AML-193 (cell line): ENCODE measurements around the gene CA10.

Experiments
- DNase-seq, 2 experiments: peaks; one replicate each; lab custom pipeline; 2025; lab: John Stamatoyannopoulos, UW

The CA10 gene

DNA sequence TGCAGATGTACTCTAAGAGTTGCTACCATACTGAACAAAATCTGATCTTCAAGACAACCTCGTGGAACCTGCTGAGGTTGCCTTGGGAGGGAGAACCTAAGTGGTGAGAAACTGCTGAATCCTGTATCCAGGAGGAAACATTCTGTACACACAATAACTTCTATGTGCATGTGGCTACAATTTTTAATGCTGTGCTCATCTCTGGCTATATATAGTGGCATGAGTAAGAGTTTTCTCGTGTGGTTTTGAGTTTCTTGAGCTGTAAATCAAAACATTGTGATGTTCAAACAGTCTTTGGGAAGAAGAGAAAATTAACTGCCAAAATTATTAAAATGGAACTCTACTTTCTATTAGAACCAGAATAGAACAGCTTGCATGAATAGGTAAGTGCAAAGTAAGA is 206.8 kb downstream of the CA10 start:
- no peak for DNase-seq

DNA sequence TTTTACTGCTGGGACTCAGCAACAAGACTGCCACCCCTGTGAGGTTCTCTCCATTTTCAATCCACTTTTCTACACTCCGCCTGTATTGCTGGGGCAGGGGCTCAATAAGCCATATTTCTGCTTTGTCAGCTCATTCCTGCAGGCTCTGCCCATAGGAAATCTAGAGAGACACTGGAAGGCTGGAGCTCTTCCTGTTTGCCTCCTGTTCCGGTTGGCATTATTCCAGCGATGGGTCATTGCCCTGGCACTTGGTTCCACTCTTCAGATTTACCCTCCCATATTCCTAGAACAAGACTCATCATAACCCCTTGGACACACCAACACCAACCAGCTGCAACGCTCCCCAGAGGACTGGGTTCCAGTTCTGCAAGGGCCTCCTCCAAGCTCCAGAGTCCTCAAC is 210.4 kb downstream of the CA10 start:
- no peak for DNase-seq

DNA sequence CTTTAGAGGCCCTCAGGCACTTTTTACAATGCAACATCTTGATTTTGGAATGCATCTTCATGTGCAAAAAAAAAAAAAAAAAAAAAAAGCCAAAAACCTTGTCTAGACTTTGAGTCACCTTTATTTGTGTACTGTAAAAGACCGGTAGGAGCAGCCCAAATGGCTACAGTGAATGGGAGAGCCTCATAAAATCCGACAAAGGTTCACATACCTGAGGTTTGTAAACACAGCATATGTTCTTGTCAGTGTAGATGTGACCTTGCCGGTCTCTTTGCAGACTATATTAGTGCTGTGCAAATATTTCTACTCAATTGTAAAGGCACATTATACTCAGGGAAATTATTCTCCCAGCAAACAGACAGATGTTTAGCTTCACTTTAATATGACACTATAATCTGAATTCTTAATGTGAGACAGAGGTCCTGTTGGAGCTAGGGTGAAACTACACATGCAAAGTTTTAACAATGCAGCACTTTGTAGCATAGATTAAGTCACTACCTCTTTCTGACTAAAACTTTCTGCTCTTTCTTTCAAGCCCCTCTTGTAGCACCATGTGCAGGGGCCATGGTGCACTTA is 211.3 kb downstream of the CA10 start:
- DNase-seq: no peak

DNA sequence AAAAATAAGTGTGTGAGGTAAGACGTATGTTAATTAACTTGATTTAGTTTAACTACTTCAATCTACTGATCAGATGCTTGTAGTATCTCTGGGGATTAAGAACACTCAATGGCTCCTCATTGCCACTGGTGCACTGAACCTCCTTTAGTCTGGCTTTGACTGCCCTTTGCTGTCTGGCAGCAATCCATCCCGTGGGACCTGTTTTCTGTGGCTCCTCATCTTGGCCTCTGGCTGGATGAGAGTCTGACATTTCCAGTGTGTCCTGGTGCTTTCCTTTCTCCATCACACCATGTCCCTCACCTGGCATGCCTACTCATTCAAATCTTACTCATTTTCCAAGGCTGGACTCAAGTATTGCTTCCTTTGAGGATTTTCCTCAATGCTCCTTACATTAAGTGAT is 212.2 kb downstream of the CA10 start:
- no peak for DNase-seq

DNA sequence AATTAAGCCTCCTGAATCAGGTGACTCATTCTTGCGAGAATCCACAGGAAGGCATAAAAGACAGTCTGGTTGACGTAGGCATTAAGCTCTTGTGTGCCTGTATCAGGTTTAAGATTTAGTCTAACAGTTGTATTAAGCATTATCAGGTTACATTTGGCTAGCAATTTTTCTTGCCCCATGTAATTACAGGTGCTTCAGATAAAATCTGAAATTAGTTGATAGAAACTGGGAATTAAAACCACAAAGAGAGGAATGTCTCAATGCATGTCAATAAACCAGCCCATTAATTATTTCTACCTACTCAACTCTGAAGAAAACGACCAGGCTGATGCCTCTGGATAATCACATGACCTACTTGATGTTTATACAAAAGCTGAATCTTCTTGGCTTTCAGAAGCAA is 217.2 kb downstream of the CA10 start:
- DNase-seq: no peak

DNA sequence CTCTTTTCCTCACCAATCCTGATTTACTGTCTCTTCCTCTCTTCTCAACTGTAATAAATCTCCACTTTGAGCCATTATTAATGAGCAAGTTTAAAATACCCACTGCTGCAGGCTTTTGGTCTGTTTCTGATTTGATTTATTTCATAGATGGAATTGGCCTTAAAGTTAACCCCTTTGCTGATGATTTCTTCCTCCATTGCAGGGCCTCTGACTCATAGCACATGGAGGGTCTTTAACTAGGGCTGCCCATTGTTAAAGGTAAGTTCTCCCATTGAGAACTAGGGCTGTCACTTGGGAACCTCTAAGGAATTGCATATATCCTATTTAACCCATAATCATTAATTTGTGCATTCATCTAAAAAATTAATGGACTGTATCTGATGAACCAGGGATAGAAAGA is 221.2 kb downstream of the CA10 start:
- no peak for DNase-seq

DNA sequence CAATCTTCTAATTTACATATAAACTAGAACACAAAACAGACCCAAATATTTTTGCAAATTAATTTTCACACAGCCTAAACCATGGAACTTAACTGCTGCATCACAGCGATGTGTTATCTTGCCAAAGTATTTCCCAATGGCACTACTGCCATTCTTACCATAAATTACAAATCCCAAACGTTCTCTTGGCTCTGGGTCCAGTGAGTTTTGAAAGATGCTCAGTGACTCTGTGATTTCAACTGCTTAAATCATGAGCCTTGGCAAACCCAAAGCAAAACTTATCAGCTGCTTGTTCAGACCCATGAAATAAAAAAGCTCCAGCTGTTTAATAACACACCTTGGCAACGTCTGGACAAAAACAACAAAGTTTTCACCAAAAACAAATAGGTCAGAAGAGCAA is 223.0 kb downstream of the CA10 start:
- no peak for DNase-seq

DNA sequence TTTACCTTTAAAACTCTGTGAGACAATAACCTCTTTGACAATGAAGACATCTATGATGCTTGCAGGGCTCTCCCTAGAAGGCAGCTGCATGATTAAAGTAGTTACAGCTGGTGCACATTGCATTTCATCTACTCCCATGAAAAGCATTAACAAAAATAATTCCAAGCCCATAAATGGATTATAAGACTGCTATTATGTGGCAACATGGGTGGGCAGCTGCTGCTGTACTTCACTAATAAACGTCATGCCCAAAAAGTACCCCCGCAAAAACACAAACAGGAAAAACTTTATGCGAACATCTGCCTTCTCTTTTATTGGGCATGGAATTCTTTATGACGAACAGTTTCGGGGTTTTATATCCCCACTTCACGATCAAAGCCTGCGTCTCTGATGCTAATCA is 224.9 kb downstream of the CA10 start:
- no peak for DNase-seq

DNA sequence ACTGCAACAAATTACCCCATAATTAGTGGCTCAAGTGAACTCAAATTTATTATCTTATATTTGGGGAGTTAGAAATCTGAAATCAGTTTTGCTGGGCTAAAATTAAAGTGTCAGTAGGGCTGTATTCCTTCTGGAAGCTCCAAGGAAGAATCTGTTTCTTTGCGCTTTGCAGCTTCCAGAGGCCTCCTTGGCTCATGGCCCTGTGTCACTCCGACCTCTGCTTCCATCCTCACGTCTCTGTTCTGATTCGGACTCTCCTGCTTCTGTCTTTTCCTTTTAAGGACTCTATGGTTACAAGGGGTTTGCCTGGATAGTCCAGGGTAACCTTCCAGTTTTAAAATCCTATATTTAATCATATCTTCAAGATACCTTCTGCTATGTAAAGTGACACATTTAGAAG is 232.1 kb downstream of the CA10 start:
- DNase-seq: no peak

DNA sequence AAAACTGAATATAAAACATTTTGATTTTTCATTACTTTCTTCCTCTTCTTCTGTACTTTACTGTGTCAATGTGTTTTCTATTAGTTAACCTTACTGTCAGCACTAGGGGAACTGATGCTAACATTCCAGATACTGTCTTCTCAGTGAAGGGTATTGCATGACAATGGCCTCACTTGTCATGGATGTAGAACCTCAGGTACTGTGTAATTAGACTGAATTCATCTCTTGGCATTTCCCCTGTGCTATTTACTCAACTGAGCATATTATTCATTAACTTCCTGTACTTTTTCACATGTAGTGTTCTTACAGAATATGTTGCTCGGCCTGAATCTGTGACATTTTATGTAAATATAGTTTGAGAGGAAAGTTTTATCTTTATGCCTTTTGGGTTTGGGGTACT is 237.0 kb downstream of the CA10 start:
- no peak for DNase-seq

DNA sequence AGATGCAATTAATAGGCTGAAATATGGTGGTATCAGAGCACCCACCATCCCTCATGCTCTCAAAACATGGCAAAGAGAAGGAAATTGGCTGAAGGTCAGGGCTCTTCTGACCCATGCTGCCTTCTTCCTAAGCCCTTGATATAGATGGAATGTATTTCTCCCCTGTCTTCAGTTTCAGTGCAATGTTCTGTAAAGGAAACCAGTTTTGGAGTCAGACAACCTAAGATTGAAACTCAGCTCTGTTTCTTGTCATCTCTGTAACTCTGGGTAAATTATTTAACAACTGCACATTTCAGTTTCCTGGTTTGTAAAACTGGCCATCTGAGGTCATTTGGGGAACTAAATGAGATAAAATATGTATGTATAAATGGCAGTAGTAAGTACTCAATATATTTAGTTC is 243.9 kb downstream of the CA10 start:
- no peak for DNase-seq

DNA sequence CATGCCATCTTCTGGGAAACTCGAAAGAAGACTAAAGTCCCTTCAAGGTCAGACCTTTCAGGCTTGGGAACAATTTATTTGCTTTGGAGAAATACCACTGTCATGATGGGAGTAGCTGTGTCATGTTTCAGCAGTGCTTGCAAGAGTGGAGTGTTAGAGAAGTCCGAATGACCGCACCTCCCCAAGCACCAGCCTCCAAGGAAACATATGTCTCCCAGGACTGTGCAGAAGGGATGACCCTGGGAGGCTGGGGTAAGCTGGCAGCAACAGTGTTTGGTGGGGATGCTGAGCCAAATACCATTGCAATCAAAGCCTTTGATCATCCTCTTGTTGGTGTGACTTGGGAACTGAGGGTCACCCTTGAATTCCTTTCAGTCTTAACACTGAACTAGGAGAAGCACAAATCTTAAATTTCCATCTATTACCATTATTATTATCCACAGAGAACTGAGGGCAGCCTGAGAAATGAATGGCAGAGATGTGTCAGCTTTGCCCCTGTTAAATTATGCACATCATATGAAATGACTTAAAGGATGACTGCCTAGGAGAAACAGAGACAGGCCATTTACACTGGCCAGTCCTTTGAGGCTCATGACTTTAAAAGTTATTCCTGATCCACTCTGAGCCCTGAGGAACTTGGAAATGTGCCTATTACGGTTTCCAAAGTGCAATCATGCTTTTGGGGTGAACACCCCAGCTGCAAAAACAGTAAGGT is 244.9 kb downstream of the CA10 start:
- no peak for DNase-seq

DNA sequence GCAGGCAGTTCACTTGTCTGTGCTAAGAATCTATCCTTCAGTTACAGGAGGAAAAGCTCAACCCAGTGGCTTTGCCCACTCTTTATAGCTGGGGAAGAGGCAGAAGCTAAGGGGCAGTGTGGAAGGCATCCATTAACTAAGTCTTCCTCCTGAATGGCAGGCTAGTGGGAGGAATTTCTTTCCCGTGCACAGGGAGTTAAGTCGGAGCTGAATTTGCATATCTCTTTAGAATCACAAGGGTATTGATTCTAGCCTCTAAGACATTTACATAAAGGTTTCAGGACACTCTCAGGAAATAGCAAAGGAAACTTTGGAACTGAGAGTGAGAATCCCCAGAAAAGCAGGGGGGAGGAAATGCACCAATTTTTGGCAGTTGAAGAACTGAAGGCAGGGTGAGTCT is 245.6 kb downstream of the CA10 start:
- DNase-seq: no peak

DNA sequence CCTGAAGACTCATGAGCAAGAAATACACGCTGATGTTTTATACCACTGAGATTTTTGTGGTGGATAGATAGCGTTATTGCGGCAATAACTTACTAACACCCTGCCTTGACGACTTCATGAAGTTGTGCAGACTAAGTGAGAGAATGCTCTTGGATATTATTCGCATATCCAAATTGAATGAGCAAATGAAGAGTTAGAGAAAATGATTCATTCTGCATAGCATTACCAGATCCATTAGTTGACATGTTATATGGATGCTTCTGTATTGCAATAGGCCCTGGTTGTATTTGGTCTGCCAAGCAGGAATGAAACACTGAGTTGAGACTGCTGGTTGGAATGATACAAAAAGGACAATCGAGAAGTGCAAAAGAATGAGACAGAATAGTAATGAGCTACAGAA is 247.3 kb downstream of the CA10 start:
- no peak for DNase-seq

DNA sequence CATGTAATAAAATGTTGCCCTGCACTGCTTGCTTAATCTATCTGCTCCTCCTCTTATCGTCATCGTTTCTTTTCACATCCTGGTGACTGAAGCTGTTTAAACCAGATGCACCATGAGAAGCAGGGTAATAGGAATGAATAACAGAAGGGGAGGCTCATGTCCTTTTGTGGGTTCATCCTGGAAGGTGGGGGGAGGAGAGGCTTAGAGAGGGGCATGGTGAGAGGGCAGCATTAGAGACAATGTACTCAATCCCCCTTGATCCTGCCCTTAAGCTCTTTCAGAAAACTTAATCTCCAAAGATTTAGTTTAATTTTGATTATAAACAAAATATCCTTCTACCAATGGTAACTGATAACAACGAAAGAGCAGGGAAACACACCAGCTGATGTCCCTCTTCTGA is 248.5 kb downstream of the CA10 start:
- DNase-seq: no peak

DNA sequence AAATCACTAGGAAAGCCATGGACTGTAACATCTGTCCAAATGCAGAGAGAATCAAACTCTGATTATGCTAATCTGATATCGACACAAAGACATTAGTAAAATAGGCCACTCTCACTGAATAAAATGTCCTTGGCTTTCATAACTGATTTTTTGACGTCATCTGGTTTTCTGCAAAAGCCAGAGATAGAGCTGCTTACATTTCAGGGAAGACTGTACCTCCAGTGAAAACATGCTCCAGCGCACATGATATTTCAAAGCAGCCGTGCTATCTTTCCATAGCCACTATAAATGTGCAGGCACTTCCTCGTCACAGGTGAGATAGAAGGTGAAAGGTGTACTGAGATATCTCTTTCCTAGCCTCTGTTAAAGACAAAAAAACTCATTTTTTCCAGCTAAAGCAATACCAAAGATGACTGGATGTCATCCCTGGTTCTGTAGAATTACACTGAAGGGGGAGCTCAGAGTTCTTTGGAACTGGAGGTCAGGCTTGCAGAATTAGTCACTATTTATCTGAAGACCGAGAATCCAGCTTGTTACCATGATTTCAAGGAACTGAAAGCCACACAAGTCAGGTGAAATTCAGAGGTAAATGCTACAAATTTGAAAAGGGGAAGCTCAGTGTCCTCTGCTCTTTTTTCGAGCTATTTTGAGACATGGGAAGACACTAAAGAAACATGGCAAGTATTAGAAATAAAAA is 249.5 kb downstream of the CA10 start:
- DNase-seq: no peak

DNA sequence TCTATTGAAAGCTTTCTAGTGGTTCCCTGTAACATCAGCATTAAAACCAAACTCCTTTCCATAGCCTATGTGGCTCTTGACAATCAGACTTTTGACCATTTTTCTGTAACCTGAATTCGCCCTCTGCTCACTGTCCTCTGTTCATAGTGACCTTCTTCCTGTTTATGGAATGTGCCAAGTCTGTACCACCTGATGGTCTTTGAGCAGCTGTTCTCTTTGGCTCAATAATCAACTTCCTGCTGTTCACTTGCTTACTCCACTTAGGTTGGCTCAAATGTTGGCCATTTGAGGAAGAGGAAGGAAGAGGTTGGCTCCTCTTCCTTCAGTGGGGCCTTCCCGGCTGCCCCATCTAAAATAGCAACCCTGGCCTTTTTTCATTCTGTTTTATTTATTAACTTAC is 251.5 kb downstream of the CA10 start:
- DNase-seq: no peak

DNA sequence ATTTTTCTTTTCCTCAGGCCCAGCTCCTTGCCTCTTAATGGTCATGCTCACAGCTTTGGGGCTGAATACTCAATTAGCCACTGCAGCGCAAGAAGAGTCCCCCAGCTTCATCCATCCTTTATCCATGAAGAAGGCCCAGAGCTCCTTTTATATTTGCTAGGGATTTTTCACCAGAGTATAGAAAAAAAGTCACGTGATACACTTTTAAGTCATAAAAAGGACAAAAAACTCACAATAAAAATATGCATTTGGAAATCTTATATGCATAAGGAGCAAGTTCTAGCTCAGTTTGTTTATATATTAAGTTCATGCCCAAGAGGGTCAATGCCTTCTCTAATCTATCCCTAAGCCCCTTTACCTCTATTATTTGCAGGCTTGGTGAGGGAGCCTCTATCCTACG is 254.1 kb downstream of the CA10 start:
- no peak for DNase-seq

DNA sequence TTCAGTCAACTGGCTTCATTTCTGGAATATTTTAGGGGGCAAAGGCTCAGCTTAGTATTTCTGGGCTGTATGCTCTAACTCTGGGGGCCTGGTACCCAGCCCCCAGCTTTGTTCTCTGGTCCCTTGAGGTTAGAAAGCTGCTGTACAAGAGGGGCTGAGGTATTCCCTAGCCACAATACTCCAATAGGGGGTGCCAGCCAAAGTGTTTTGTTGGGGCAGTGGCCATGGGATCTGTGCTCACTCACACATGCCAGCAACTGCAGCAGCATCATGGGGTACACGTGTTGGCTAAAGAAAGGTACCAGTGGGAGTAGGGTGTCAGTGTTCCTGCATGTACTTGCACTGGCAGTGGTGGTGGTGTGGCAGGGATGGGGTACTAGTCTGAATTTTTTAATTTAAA is 257.3 kb downstream of the CA10 start:
- DNase-seq: no peak

DNA sequence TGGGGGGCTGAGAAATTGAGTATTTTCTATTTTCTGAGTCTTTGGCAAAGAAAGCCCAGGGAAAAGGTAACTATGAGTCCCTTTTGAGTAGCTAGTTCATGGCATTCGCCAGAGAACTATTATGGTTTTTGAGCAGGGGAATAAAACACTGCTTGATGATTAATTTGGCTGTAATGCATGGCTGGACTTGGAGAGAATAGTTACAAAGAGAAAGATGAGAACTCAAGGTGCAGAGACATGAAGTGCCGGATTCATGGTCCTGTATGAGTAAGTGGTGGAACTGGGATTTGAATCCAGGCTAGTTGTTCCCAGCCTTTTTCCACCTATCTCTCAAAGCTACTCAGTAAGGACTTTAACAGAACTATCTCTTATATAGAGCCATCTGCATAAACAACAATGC is 266.6 kb downstream of the CA10 start:
- no peak for DNase-seq

DNA sequence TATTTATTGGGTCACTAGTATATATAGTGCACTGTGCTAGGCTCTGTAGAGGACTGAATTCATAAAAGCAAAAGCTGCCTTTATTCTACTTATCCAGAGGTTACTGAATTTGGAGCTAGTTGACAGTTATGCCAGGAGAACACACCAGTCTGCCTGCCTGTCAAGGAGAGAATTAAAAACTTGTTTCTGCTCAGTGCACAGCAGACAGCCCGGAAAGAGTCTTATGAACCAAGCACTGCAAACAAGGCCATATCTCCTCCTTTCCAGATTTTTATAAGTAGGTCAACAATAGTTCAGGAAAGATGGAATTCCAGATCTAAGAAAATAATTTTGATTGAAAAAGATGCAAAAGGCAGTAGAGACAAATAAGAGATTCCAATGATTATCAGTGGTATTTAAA is 267.8 kb downstream of the CA10 start:
- no peak for DNase-seq

DNA sequence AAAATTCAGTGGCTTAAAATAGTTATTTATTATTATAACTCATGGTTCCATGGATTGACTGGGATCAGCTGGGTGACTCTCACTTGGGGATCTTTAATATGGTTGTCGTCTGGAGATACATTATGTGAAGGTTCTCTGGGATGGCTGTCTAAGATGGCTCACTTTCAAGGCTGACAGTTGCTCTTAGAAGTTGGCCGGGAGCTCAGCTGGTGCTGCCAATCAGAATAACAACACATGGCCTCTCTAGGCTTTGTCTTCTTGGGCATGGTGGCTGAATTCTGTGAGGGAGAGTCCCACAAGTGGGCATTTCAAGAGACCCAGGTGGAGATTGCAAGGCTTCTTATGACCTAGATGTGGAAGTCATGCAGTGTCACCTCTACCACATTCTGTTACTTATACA is 269.7 kb downstream of the CA10 start:
- no peak for DNase-seq

DNA sequence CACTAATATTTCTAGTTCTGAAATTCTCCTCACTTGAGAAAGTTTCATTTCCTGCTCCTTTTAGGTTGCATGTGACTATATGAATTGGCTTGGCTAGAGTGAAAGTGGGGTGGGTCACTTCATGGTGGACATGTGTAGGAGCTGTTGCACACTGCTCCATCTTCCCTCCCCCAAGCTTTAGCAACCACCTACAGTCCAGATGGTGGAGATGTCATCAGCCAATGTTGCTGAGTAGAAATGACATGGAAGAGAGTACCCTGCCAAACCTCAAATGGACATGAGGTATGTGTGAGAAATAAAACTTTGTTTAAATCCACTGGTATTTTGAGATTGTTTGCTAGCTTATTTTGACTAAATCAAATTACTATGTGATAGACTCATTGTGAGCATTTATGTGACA is 281.5 kb downstream of the CA10 start:
- DNase-seq: no peak

DNA sequence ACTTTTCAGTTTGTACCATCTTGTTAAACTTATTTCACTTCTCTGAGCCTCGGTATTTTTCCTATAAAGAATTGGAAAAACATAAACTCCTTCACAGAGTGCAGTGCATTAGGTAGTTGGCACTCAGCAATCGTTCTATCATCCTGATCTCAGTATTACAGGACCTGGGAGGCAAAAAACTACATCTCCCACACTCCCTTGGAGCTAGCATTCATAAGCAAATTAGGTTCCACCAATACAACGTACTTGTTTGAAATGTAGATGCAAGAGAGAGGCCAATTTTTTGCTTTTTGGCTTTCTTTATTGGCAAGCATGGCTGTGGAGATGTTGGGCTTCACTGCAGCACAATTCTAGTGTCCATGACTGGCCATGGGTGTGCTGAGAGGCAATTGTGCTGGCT is 285.2 kb downstream of the CA10 start:
- DNase-seq: no peak
